Right cardiac atrium (tissue), 5 donors: ENCODE results near the gene TMEM140. TPM values are rescaled to one million over a fixed set of nuclear protein-coding genes. Genes with fewer than 3 reads are reported as not detected.

Experiments used
- ATAC-seq, 2 donors: fragments of 200-7000 bp; cut with Tn5 transposase; one replicate each; pipeline versions ENCODE4 v1.8.0 to v1.9.1; 2020; ENCODE audit warnings: moderate library complexity in 2 of 2, mild to moderate bottlenecking in 1 of 2
- DNase-seq, 3 donors: peaks; one replicate each; pipeline ENCODE4 v3.0.0-alpha.2; 2020
- H3K27ac ChIP-seq: one replicate; pipeline ENCODE4 v1.5.1; 2013; ENCODE audit warnings: mild to moderate bottlenecking, low read length, control low read depth, moderate library complexity
- H3K27me3 ChIP-seq: one replicate; pipeline ENCODE4 v1.6.1; 2013; ENCODE audit not compliant: control insufficient read depth, insufficient read depth
- H3K4me1 ChIP-seq: one replicate; pipeline ENCODE4 v1.6.1; 2013; ENCODE audit warnings: low read length; ENCODE audit not compliant: control insufficient read depth, insufficient read depth
- H3K4me3 ChIP-seq: one replicate; pipeline ENCODE4 v1.5.1; 2013; ENCODE audit warnings: low read length, control low read depth
- H3K9me3 ChIP-seq: one replicate; pipeline ENCODE4 v1.6.1; 2013; ENCODE audit warnings: low read length; ENCODE audit not compliant: control insufficient read depth
- WGBS: extraction: QIAGEN DNeasy Blood & Tissue Kit; methylation state at CpG from one replicate; pipeline ENCODE4 v1.1.7; 2013; 5-methylcytosine and 5-hydroxymethylcytosine counted together
- intact Hi-C, 4 donors: fragments of 100-400 bp; cut with DNase I; formaldehyde crosslinking; loops; one replicate each; pipeline versions ENCODE4 v1.11.0 to v1.14.0; 2022 to 2023
- polyA plus RNA-seq: library from polyadenylated mRNA; stranded (reverse); fragments of 200-250 nt; gene quantifications from one replicate; pipeline ENCODE4 v1.2.3, GENCODE V29; 2013
- total RNA-seq, 4 donors: library from RNA; stranded (reverse); fragmentation: NEBNext Ultra II Directional; extraction: Animal tissue kit (Norgen Biotek cat#: 25700); gene quantifications; one replicate each; pipeline ENCODE4 v1.2.1, GENCODE V29; 2021
- donor health status: healthy with polysubstance abuse.
- donor health status: DM: no; HTN: yes; CAD: no.
- donor health status: DM: no; HTN: no; CAD: no.
- donor health status: DM: no; HTN: yes; CAD: no; lungs with severe emphysema.
- donor health status: DM: yes; HTN: yes; CAD: no.

Gene TMEM140
- total and polyA plus RNA-seq, 5 donors = 6.3 to 13.3 (median 10.1) TPM

DNA sequence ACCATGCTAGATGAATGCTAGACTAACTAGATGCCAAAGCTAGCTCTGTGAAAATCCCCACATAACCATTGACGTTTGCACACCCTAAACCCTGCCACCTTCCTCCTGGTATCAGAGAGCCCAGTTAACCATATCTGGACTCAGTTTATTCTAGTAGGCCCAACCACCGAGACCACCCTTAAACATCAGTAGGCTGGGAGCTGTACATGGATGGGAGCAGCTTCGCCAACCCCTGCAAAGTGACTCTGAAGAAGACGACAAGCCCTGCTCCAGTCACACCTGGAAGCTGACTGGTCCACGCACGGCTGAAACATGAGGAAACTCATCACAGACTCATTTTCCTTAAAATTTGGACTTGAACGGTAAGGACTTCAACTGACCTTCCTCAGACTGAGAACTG, 27.1 kb downstream of the TMEM140 start:
- WGBS = 94% methylated on average over 7 of the region's 7 CpGs
- Histone ChIP-seq H3K27ac (no peak overlapping the region), H3K4me3 (no peak overlapping the region), H3K4me1 (peaks cover 2% of the 10 kb centered on the region), H3K27me3 (no peaks in the 10 kb centered on the region), H3K9me3 (no peaks in the 10 kb centered on the region)
- ATAC-seq (no peak), DNase-seq (no peak)
- intact Hi-C loops = no loop called here

DNA sequence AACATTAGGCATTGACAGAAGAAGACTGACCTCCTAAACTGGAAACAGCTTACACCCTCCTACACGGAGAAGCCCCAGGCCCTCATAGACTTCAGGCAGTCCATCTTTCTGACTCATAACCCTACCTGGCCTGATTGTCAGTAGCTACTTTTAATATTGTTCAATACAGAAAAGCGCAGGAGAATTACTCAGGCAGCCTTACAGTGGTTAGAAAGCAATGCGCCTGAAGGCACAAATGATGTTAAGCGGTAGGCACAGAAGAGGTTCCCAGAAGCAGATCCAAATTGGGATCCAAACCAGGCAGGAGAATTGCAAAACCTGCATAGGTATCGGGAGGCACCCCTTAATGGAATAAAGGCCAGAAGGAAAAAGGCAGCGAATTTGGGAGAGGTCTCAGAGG, 28.1 kb downstream of the TMEM140 start:
- ATAC-seq (no peak), DNase-seq (no peak)
- Histone ChIP-seq H3K4me3 (no peak overlapping the region), H3K9me3 (peaks cover under 1% of the 10 kb centered on the region), H3K4me1 (peaks cover 2% of the 10 kb centered on the region), H3K27me3 (no peaks in the 10 kb centered on the region), H3K27ac (no peak overlapping the region)
- intact Hi-C loops = no loop called here
- 93% methylated on average over 6 of the region's 6 CpGs for WGBS

DNA sequence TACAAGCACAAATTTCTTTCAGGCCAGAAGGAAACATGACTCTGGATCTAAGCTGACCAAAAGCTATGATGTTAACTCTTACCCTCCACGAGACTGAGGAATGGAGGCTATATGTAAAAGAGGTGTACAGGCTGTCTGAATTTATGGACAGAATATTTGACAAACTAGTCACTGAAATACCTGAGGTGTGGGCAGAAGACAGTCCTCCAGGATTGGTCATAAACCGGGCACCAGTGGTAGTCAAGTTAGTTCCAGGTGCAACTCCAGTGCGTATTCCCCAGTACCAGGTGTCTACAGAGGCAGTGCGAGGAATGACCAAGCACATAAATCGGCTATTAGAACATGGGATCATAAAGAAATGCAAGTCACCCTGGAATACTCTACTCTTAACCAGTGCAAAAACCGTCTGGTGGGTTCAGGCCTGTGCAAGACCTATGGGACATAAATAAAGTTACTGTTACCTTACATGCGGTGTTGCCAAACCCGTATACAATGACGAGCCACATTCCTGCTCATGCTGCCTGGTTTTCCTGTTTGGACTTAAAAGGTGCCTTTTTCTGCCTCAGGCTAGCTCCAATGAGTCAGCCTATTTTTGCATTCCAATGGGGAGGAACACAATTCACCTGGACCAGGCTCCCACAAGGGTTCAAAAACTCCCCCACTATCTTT, 29.3 kb downstream of the TMEM140 start:
- DNase-seq = no peak
- no peak overlapping the region for H3K27ac ChIP-seq
- no peaks in the 10 kb centered on the region for H3K27me3 ChIP-seq
- no peaks in the 10 kb centered on the region for H3K4me1 ChIP-seq
- intact Hi-C loops = no loop called here
- no peak overlapping the region for H3K4me3 ChIP-seq
- H3K9me3 ChIP-seq = peaks cover 4% of the 10 kb centered on the region
- no peak for ATAC-seq
- 93% methylated on average over 9 of the region's 9 CpGs for WGBS

DNA sequence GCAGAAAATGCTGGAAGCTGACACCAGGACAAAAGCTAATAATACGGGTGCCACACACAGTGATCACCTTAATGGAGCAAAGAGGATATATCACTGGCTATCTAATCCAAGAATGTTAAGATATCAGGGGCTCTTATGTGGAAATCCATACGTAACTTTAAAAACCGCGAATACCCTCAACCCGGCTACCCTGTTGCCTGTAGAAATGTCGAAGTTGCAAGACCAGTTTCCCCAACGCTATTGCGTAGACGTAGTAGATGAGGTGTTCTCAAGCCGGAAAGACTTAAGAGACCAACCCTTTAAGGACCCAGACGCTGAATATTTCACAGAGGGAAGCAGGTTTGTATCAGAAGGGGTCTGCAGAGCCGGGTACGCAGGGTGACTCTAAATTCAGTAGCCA, 30.5 kb downstream of the TMEM140 start:
- ATAC-seq (no peak), DNase-seq (no peak)
- peaks cover 4% of the 10 kb centered on the region for H3K9me3 ChIP-seq
- WGBS = 90% methylated on average over 13 of the region's 13 CpGs
- H3K4me3 ChIP-seq = no peak overlapping the region
- H3K4me1 ChIP-seq = no peaks in the 10 kb centered on the region
- H3K27me3 ChIP-seq = no peaks in the 10 kb centered on the region
- intact Hi-C loops = no loop called here
- H3K27ac ChIP-seq = no peak overlapping the region

DNA sequence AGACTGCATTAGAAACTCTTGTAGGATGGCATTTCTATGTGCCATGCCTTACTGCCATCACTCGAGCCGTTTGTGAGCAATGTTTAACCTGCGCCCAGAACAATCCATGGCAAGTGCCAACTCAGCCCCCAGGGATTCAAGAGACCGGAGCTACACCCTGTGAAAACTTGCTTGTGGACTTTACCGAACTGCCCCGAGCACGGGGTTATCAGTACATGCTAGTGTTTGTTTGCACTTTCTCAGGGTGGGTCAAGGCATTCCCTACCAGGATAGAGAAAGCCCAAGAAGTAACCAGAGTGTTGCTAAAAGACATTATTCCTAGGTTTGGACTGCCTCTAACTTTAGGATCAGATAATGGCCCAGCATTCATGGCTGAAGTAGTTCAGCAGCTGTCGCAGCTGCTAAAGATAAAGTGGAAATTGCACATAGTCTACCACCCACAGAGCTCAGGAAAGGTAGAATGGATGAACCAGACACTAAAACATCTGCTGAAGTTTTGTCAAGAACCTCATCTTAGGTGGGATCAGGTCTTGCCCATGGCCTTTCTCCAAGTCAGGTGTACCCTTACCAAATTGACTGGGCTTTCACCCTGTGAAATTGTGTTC, 31.6 kb downstream of the TMEM140 start:
- Histone ChIP-seq H3K4me3 (no peak overlapping the region), H3K27ac (no peak overlapping the region), H3K4me1 (no peaks in the 10 kb centered on the region), H3K27me3 (no peaks in the 10 kb centered on the region), H3K9me3 (peaks cover 4% of the 10 kb centered on the region)
- DNase-seq = no peak
- 90% methylated on average over 8 of the region's 8 CpGs for WGBS
- ATAC-seq = peak in 1 of 2 donors; percentile 64
- intact Hi-C loops = no loop called here

DNA sequence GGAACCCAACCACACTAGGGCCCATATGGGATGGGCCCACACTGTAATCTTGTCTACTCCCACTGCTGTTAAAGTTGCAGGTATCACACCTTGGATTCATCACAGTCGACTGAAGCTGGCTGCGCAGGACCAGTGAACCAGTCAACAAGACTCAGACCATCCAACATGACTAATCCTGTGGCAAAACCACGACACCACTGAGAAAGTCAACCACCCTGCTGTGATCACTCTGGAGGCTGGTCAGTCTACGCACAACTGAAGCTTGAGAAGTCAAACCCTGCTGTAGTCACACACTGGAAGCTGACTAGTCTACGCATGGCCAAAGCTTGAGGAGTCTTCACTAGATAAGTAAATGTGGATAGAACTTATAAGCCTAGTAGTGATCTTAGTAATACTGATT, 32.2 kb downstream of the TMEM140 start:
- Histone ChIP-seq H3K4me1 (no peaks in the 10 kb centered on the region), H3K4me3 (no peak overlapping the region), H3K27ac (no peak overlapping the region), H3K9me3 (peaks cover 4% of the 10 kb centered on the region), H3K27me3 (no peaks in the 10 kb centered on the region)
- ATAC-seq = no peak
- no peak for DNase-seq
- 96% methylated on average over 5 of the region's 5 CpGs for WGBS
- intact Hi-C loops = no loop called here

DNA sequence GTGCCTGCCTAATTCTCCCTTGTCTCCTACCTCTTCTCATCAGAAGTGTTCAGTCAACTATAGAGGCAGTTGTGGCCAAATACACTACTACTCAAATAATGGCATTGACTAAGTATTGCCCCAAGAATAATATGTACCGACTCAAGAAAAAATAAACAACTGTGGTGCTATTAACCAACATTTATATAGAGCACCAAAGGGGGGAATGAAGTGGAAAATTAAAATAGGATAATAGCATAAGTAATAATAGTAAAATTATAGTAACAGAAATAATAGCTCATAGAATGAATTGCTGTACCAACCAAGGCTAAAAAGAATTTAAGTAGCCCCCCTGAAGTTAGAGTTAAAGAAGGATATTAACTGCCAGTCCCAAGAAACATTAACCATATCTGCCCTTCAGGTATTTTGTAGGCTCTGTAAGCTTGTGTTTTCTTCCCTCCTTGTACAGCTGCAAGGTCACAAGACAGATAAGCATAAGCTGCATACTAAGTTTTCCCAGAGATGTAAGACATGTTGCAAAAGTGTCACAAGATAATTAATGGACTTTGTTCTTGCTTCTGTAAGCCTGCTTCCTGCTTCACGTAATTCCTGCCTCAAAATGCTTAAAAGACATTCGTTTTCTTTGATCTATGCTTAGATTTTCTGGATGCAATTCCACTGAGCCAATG, 33.5 kb downstream of the TMEM140 start:
- Histone ChIP-seq H3K27ac (no peak overlapping the region), H3K9me3 (peaks cover 4% of the 10 kb centered on the region), H3K4me1 (no peaks in the 10 kb centered on the region), H3K4me3 (no peak overlapping the region), H3K27me3 (no peaks in the 10 kb centered on the region)
- ATAC-seq (no peak), DNase-seq (no peak)
- intact Hi-C loops = no loop called here
- WGBS = 95% methylated on average over 3 of the region's 3 CpGs

DNA sequence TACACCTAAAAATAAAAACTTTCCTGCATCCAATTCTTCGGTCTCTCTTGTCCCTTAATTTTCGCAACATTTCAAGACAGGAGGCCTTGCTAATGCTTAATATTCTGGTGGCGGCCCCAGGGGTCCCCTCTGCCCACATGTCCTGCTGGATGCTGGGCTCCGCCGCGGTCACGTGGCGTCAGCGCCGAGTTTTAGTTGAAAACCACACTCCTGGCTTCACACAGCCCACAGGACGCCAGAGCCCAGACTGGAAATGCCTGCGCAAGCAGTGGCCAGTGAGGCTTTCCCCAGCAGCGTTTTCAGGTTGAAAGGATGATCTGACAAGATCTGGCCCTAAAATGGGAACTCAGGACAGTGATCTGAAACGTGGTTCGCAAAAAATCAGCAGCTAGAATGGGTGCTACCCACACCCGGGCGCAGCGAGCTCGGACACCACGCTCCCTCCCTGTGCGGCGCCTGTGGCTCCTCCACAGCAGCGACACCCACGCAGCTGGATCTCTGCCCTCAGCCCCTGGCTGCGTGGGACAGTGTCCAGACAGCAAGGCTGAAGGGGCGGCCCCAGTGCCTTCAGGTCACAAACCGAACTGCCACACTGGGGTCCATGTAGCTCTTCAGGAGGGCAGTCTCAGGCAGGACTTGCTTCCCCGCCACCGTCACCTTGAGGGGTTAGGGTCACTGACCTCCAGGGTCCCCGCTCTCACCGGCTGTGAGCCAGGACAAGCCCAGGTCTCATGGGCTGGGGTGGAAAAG, 34.2 kb downstream of the TMEM140 start:
- Histone ChIP-seq H3K27ac (no peak overlapping the region), H3K9me3 (peaks cover 4% of the 10 kb centered on the region), H3K4me3 (no peak overlapping the region), H3K27me3 (no peaks in the 10 kb centered on the region), H3K4me1 (no peaks in the 10 kb centered on the region)
- intact Hi-C loops = no loop called here
- peak in 1 of 3 donors; percentile 6 for DNase-seq
- WGBS = 97% methylated on average over 31 of the region's 31 CpGs
- ATAC-seq = no peak

DNA sequence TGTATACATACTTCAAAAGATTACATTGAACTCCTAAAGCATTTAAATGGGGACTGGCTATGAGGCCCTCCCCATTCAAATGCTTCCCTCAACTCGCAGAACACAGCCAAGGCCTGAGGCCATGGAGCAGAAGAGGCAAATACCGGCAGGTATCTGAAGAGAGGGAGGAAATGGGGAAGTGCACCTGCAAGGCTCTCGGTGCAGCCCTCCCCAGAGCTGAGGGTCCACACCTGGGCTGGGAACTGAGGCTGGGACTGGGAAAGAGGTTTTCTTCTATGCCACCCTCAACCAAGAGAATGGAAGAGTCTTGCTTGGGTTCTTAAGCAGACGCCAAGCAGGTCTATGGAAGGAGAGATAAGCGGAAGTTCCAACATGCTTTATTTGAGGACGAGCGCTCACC, 35.6 kb downstream of the TMEM140 start:
- ATAC-seq (no peak), DNase-seq (peak in 1 of 3 donors; percentile 4)
- no peak overlapping the region for H3K27ac ChIP-seq
- H3K9me3 ChIP-seq = peaks cover 4% of the 10 kb centered on the region
- H3K4me3 ChIP-seq = no peak overlapping the region
- no peaks in the 10 kb centered on the region for H3K4me1 ChIP-seq
- H3K27me3 ChIP-seq = no peaks in the 10 kb centered on the region
- WGBS = 98% methylated on average over 7 of the region's 7 CpGs
- intact Hi-C loops = no loop called here

DNA sequence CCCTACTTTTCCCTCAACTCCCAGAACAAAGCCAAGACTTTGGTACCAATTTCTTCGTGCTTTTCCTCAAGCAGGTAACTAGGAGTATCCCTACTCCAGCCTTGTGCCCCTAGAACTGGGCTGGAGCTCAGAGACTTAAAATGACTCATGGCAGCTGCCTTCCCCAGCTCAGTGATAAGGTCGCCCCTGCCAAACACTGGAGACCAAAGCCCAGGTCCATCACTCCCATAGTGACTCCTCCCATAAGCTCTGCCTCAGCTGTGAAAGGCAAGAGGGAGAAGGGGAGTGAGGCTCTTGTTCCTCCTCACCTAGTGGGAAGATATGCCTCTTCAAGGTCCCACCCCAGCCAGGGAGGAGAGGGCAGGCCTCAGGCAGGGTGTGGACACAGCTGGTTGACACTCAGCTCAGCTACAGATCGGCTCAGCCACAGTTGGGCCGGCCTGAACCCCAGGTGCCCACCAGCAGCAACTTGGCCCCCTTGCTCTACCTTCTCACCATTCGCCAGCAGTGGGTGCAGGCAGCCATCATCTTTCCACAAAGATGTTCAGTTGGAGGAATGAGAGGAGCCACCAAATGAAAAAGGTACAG, 36.5 kb downstream of the TMEM140 start:
- Histone ChIP-seq H3K4me3 (no peak overlapping the region), H3K9me3 (peaks cover 4% of the 10 kb centered on the region), H3K27me3 (no peaks in the 10 kb centered on the region), H3K4me1 (no peaks in the 10 kb centered on the region), H3K27ac (no peak overlapping the region)
- intact Hi-C loops = no loop called here
- ATAC-seq (no peak), DNase-seq (peak in 1 of 3 donors; percentile 19)
- WGBS = 97% methylated on average over 5 of the region's 5 CpGs
